CD8-positive, alpha-beta memory T cell (primary cell): ENCODE results near the gene HSPBP1. TPM values are rescaled to one million over a fixed set of nuclear protein-coding genes. Genes with fewer than 3 reads are reported as not detected.
A peak's percentile ranks its signal among the peaks of the same experiment; 100 is the strongest.
"Not testable (repeated sequence)": the region's sequence is repeated elsewhere in the genome, so short reads cannot be mapped to it uniquely, and the experiment has no call there.

Experiments
- CTCF ChIA-PET: fragments of 350-600 bp; sonication (Branson Sonifier 250); formaldehyde crosslinking; loops from one replicate; lab custom pipeline; 2021; ENCODE audit warnings: antibody characterized with exemption; lab: Charles Lee
- POLR2A ChIA-PET: fragments of 350-600 bp; sonication (Branson Sonifier 250); formaldehyde crosslinking; loops from one replicate; lab custom pipeline; 2021; ENCODE audit warnings: antibody characterized with exemption; lab: Charles Lee
- DNase-seq, 5 donors: peaks; one replicate each; pipeline versions ENCODE4 v3.0.0 to v3.0.0-alpha.2; 2020 to 2022; ENCODE audit warnings: mixed read lengths in 1 of 5
- H3K27ac ChIP-seq: one replicate; pipeline ENCODE4 v1.7.0; 2013; ENCODE audit warnings: low read depth, mild to moderate bottlenecking, low read length, moderate library complexity
- H3K27me3 ChIP-seq: 2 replicates; pipeline ENCODE4 v1.7.0; 2013; ENCODE audit warnings: low read length, mild to moderate bottlenecking; ENCODE audit not compliant: insufficient read depth, poor library complexity, severe bottlenecking
- H3K36me3 ChIP-seq: 2 replicates; pipeline ENCODE4 v1.7.0; 2013; ENCODE audit warnings: mild to moderate bottlenecking, low read length, moderate library complexity; ENCODE audit not compliant: insufficient read depth
- H3K4me1 ChIP-seq: 2 replicates; pipeline ENCODE4 v1.7.0; 2013; ENCODE audit warnings: mild to moderate bottlenecking, low read length, moderate library complexity; ENCODE audit not compliant: insufficient read depth
- H3K4me3 ChIP-seq: 2 replicates; pipeline ENCODE4 v1.7.0; 2013; ENCODE audit warnings: mild to moderate bottlenecking, low read length
- H3K9me3 ChIP-seq: 2 replicates; pipeline ENCODE4 v1.7.0; 2013; ENCODE audit warnings: mild to moderate bottlenecking, low read length
- H3K27ac Mint-ChIP-seq, 8 donors: one replicate each; pipeline ENCODE4 v1.8.0; 2020 to 2021; ENCODE audit warnings: mixed read lengths in 8 of 8, mild to moderate bottlenecking in 6 of 8, inconsistent platforms in 3 of 8, moderate library complexity in 3 of 8
- H3K27me3 Mint-ChIP-seq, 2 donors: one replicate each; pipeline ENCODE4 v1.8.0; 2020 to 2021; ENCODE audit warnings: mixed read lengths in 2 of 2, mild to moderate bottlenecking in 1 of 2, moderate library complexity in 1 of 2
- H3K36me3 Mint-ChIP-seq, 3 donors: one replicate each; pipeline ENCODE4 v1.8.0; 2020 to 2021; ENCODE audit warnings: mixed read lengths in 3 of 3, inconsistent platforms in 1 of 3, mild to moderate bottlenecking in 1 of 3
- H3K4me1 Mint-ChIP-seq, 3 donors: one replicate each; pipeline ENCODE4 v1.8.0; 2020 to 2021; ENCODE audit warnings: mixed read lengths in 3 of 3, inconsistent platforms in 1 of 3, mild to moderate bottlenecking in 1 of 3
- H3K4me3 Mint-ChIP-seq, 7 donors: one replicate each; pipeline ENCODE4 v1.8.0; 2020 to 2021; ENCODE audit warnings: mixed read lengths in 7 of 7, mild to moderate bottlenecking in 6 of 7, moderate library complexity in 4 of 7, inconsistent platforms in 2 of 7
- H3K9me3 Mint-ChIP-seq, 5 donors: one replicate each; pipeline ENCODE4 v1.8.0; 2020 to 2022; ENCODE audit warnings: mixed read lengths in 5 of 5, mild to moderate bottlenecking in 3 of 5, moderate library complexity in 2 of 5, inconsistent platforms in 1 of 5
- polyA plus RNA-seq: library from polyadenylated mRNA; unstranded; fragments of 300-500 nt; fragmentation: Illumina TruSeq; gene quantifications from one replicate; pipeline ENCODE4 v1.2.3, GENCODE V29; 2021
- total RNA-seq, 2 experiments: library from RNA; stranded (reverse); gene quantifications; one replicate each; pipeline ENCODE4 v1.2.3, GENCODE V29; 2021

Gene HSPBP1, protein sequence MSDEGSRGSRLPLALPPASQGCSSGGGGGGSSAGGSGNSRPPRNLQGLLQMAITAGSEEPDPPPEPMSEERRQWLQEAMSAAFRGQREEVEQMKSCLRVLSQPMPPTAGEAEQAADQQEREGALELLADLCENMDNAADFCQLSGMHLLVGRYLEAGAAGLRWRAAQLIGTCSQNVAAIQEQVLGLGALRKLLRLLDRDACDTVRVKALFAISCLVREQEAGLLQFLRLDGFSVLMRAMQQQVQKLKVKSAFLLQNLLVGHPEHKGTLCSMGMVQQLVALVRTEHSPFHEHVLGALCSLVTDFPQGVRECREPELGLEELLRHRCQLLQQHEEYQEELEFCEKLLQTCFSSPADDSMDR
- 10 to 100 TPM; 82.9 to 84.1 TPM for total RNA-seq
- polyA plus RNA-seq = 46.4 TPM

DNA sequence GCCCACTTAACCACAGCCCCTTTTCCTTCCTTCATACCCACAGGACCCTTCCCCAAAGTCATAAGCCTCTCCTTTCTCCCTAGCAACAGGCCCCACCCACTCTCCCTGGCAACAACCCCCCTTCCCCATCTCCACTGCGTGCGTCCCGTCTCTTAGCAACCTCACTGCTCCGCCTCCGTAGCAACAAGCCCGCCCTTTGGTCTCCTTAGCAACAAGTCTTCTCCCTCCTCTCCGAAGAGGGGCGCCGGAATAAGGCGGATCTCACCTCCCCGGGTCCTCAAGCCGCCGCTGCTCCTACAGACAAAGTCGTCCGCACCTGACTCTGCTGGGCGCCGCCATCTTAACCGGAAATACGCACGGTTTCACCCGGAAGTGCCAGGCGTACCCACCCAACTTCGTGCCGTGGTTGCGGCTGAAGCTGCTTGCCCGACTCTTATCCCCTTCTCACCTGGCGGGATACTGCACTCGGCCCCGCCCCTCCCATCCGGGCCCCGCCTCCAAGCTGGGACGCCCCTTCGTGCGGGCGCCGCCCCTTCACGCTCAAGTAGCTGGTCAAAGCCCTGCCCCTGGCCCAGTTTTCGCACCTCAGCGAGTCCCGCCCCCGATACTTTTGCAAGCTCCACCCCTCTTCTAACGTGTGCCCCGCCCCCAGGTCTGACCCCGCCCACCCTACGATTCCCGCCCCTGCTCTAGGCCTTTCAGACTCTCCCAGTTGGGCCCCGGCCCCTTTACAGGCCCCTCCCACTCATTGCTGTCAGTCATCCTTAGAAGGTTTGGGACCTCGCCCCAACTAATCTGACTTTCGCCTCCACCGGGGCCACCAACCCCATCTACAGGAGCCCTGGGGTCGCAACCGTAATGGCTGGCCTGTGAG lies at the start of gene HSPBP1:
Gene HSPBP1 (minus strand): TSS at position 341 of the 874 bp plus-strand sequence. CDS start 502 bp downstream, outside the sequence.
- CTCF ChIA-PET = interaction anchor here (0.6 to 2.0 kb wide), 6 partner anchors 12 to 224 kb away, joined by 3 to 13 read pairs (median 4); no protein-coding TSS in a partner anchor
- Histone ChIP-seq H3K27me3 (no peaks in the 10 kb centered on the region), H3K4me1 (peaks cover 28% of the 10 kb centered on the region), H3K36me3 (no peaks in the 10 kb centered on the region), H3K9me3 (no peaks in the 10 kb centered on the region), H3K4me3 (peak within 1 kb of the TSS; percentile 97), H3K27ac (peak within 1 kb of the TSS; percentile 83)
- peak within 1 kb of the TSS; percentile 89 to 99 (median 99) for H3K4me3 Mint-ChIP-seq
- H3K27ac Mint-ChIP-seq = peak within 1 kb of the TSS; percentile 85 to 100 (median 99)
- H3K36me3 Mint-ChIP-seq = peaks cover 0 to 27% (median 5%) of the 10 kb centered on the region in 3 donors
- DNase-seq = peak; percentile 93 to 96 (median 96)
- no peaks in the 10 kb centered on the region for H3K9me3 Mint-ChIP-seq
- peaks cover 46 to 67% (median 54%) of the 10 kb centered on the region in 3 donors for H3K4me1 Mint-ChIP-seq
- H3K27me3 Mint-ChIP-seq = peaks cover 0 to 4% of the 10 kb centered on the region in 2 donors
- POLR2A ChIA-PET = interaction anchor here (0.9 to 2.5 kb wide), 12 partner anchors 18 to 356 kb away, joined by 3 to 33 read pairs (median 6); partner anchors contain the start of genes KMT5C, PPP1R12C, PPP6R1 and TMEM238

DNA sequence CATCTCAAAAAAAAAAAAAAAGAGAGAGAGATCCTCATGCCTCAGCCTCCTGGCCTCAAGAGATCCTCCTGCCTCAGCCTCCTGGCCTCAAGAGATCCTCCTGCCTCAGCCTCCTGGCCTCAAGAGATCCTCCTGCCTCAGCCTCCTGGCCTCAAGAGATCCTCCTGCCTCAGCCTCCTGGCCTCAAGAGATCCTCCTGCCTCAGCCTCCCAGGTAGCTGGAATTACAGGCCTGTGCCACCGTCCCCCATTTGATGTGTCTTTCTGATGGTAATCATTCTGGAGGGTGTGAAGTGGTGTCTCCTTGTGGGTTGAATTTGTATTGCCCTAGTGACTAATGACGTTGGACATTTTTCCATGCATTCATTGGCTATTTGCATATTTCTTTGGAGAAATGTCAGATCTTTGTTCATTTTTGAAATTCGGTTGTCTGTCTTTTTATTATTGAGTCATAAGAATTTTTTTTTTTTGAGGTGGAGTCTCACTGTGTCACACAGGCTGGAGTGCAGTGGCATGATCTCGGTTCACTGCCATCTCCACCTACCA lies 48.9 kb upstream of the HSPBP1 start:
- H3K4me3 ChIP-seq, H3K27ac Mint-ChIP-seq, H3K4me3 Mint-ChIP-seq, H3K4me1 ChIP-seq, CTCF ChIA-PET, H3K27ac ChIP-seq, H3K36me3 Mint-ChIP-seq, H3K27me3 ChIP-seq, H3K36me3 ChIP-seq, H3K9me3 ChIP-seq, H3K4me1 Mint-ChIP-seq, H3K9me3 Mint-ChIP-seq, POLR2A ChIA-PET, DNase-seq: not testable (repeated sequence)
- peaks cover 6 to 14% of the 10 kb centered on the region in 2 donors for H3K27me3 Mint-ChIP-seq

DNA sequence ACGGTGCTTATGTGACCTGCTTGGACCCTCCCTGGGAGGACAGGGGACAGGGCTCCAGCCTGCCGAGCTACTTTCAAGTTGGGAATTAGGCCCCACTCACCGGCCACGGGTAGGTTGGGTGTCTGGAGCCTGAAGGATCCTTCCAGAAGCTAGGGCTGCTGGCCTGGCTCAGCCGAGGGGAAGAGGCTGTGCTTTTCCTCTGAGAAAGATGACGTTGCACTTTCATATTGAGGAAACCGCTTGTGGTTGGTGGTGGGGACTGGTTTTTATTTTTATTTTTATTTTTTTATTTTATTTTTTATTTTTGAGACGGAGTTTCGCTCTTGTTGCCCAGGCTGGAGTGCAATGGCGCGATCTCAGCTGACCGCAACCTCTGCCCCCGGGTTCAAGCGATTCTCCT lies 45.3 kb upstream of the HSPBP1 start, which contains the start of gene TMEM150B:
Gene TMEM150B (minus strand): TSS at position 170 of the 400 bp plus-strand sequence. CDS start 4,305 bp downstream, outside the sequence.
- Histone ChIP-seq H3K36me3 (no peaks in the 10 kb centered on the region), H3K4me1 (no peaks in the 10 kb centered on the region), H3K9me3 (no peaks in the 10 kb centered on the region), H3K27ac (no peak within 1 kb of the TSS), H3K4me3 (no peak within 1 kb of the TSS), H3K27me3 (no peaks in the 10 kb centered on the region)
- CTCF ChIA-PET = no interaction called here
- Mint-ChIP-seq H3K4me3 (no peak within 1 kb of the TSS), H3K36me3 (no peaks in the 10 kb centered on the region), H3K27me3 (peaks cover 6 to 21% of the 10 kb centered on the region in 2 donors), H3K9me3 (no peaks in the 10 kb centered on the region), H3K27ac (no peak within 1 kb of the TSS), H3K4me1 (peaks cover 0 to 1% (median 0%) of the 10 kb centered on the region in 3 donors)
- POLR2A ChIA-PET = no interaction called here
- DNase-seq = no peak

DNA sequence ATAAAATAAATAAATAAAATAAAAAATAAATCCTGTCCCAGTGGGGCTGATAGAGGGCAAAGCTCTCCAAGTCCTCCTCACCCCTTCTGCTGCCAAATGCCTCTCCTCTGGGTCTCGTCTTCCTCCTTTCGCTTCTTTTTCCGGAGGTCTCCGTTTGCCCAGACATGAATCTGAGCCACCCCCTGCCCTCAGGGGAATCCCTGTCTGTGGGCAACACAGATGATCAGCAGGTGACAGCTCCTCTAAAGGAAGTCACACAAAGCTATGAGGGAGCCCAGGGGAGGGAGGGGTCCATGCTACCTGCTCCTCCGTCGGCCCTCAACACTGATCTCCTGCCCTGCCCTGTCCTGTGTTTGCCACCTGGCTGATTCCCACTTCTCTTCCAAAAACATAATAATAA lies 44.8 kb upstream of the HSPBP1 start:
- ChIA-PET CTCF (no interaction called here), POLR2A (no interaction called here)
- Histone ChIP-seq H3K27me3 (no peaks in the 10 kb centered on the region), H3K4me3 (no peak overlapping the region), H3K27ac (no peak overlapping the region), H3K9me3 (no peaks in the 10 kb centered on the region), H3K4me1 (no peaks in the 10 kb centered on the region), H3K36me3 (no peaks in the 10 kb centered on the region)
- H3K27me3 Mint-ChIP-seq = peaks cover 5 to 21% of the 10 kb centered on the region in 2 donors
- H3K36me3 Mint-ChIP-seq = no peaks in the 10 kb centered on the region
- no peak overlapping the region for H3K27ac Mint-ChIP-seq
- no peaks in the 10 kb centered on the region for H3K9me3 Mint-ChIP-seq
- H3K4me3 Mint-ChIP-seq = no peak overlapping the region
- DNase-seq = no peak
- peaks cover 0 to 1% (median 0%) of the 10 kb centered on the region in 3 donors for H3K4me1 Mint-ChIP-seq

DNA sequence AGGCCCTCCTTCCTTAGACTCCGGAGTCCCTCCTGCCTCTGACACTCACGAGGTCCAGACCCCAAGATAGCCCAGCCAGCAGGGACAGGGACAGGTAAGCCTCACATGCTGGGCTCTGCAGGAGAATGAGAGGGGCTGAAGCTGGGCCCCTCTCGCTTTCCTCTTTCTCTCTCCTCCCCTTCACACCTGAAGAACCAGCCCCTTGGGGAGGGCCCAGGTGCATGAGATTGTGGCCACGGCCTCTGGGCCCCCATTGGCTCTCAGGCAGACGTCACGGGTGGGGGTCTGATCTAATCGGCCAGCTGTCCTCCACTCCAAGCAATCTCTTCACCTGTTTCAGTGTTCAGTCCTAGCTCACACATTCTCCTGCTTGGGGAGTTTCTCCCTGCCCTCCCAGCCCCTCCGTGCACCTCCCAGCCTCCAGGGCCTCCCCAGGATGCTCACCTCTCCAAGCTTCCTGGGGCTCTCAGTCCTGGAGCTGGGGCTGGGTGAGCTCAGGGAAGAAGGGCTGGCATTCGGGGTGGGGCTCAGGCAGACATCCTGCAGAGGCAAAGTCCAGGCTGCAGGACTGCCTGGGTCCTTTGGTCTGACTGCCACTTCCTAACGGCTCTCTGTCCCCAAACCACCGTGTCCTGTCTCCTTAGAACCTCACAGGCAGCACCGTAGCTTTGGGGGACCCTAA lies 42.4 kb upstream of the HSPBP1 start:
- DNase-seq = no peak
- Histone ChIP-seq H3K4me1 (no peaks in the 10 kb centered on the region), H3K36me3 (no peaks in the 10 kb centered on the region), H3K27me3 (no peaks in the 10 kb centered on the region), H3K9me3 (no peaks in the 10 kb centered on the region), H3K4me3 (no peak overlapping the region), H3K27ac (no peak overlapping the region)
- Mint-ChIP-seq H3K4me1 (peaks cover 0 to 1% (median 0%) of the 10 kb centered on the region in 3 donors), H3K27me3 (peaks cover 3 to 18% of the 10 kb centered on the region in 2 donors), H3K9me3 (no peaks in the 10 kb centered on the region), H3K4me3 (no peak overlapping the region), H3K36me3 (no peaks in the 10 kb centered on the region), H3K27ac (peak overlapping the region in 1 of 8 donors; percentile 76)
- CTCF ChIA-PET = interaction anchor here (0.8 kb wide), 1 partner anchor 181 kb away, joined by 3 read pairs; no protein-coding TSS in a partner anchor
- POLR2A ChIA-PET = no interaction called here

DNA sequence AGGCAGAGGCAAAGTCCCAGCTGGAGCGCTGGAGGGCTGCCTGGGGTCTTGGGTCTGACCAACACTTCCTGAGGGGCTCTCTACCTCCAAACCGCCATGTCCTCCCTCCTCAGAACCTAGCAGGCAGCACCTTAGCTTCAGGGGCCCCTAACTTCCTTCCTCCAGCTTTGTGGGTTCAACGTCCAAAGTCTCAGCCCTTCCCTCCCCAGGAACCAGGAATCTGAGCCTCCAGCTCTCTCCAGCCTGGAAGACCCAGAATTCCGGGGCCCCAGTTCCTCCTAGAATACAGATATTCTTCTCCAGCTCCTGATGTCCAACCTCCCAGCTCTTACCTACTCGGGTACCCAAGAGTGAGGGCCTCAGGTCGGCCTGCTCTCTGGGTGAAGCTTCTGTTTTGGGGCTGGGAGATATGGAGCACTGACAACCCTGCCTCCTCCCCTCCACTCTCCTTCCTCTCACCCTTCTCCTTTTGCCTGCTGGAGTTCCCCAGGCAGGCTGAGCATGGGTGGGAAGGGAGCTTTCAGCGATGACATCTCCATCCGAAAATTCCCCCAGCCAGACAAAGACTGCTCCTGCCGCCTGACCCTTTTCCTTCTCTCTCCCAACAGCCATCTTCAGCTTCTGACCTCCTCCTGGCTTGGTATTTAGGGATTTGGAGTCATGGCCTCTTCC lies 41.7 kb upstream of the HSPBP1 start:
- H3K4me3 ChIP-seq = no peak overlapping the region
- H3K27me3 ChIP-seq = no peaks in the 10 kb centered on the region
- no peak for DNase-seq
- no peaks in the 10 kb centered on the region for H3K4me1 ChIP-seq
- no peak overlapping the region for H3K4me3 Mint-ChIP-seq
- H3K27ac ChIP-seq = no peak overlapping the region
- H3K36me3 ChIP-seq = no peaks in the 10 kb centered on the region
- peaks cover 3 to 18% of the 10 kb centered on the region in 2 donors for H3K27me3 Mint-ChIP-seq
- ChIA-PET CTCF (interaction anchor here (0.7 kb wide), 1 partner anchor 18 kb away, joined by 3 read pairs; no protein-coding TSS in a partner anchor), POLR2A (no interaction called here)
- peaks cover 0 to 1% (median 0%) of the 10 kb centered on the region in 3 donors for H3K4me1 Mint-ChIP-seq
- H3K9me3 ChIP-seq = no peaks in the 10 kb centered on the region
- no peaks in the 10 kb centered on the region for H3K9me3 Mint-ChIP-seq
- peak overlapping the region in 1 of 8 donors; percentile 5 for H3K27ac Mint-ChIP-seq
- no peaks in the 10 kb centered on the region for H3K36me3 Mint-ChIP-seq
